HS-5 (cell line): ENCODE results near the gene MRPL18.
"Not testable (repeated sequence)": the region's sequence is repeated elsewhere in the genome, so short reads cannot be mapped to it uniquely, and the experiment has no call there.

Source experiments
- DNase-seq: peaks from one replicate; pipeline ENCODE4 v3.0.0-alpha.2; 2012; ENCODE audit warnings: low read depth

Gene MRPL18

GRCh38 chr6:159817951-159818739, 27.9 kb downstream of the MRPL18 start:
- DNase-seq, result no peak

GRCh38 chr6:159819098-159819497, 28.8 kb downstream of the MRPL18 start:
- DNase-seq, result no peak

GRCh38 chr6:159819932-159820640, 29.8 kb downstream of the MRPL18 start:
- DNase-seq, result no peak

GRCh38 chr6:159821122-159821521, 30.9 kb downstream of the MRPL18 start:
- no peak for DNase-seq

- DNase-seq, result no peak
Observed at GRCh38 chr6:159821726-159822125, 31.5 kb downstream of the MRPL18 start.

GRCh38 chr6:159823953-159824352, 33.7 kb downstream of the MRPL18 start:
- DNase-seq, result no peak

- DNase-seq, result not testable (repeated sequence)
Observed at GRCh38 chr6:159824690-159825089, 34.4 kb downstream of the MRPL18 start.

- DNase-seq, result no peak
Observed at GRCh38 chr6:159826004-159826403, 35.7 kb downstream of the MRPL18 start.

- DNase-seq, result no peak
Observed at GRCh38 chr6:159826968-159827647, 36.8 kb downstream of the MRPL18 start.

- no peak for DNase-seq
Observed at GRCh38 chr6:159828074-159828473, 37.8 kb downstream of the MRPL18 start.

GRCh38 chr6:159829526-159829925, 39.3 kb downstream of the MRPL18 start:
- no peak for DNase-seq

- DNase-seq, result no peak
Observed at GRCh38 chr6:159830501-159831372, 40.5 kb downstream of the MRPL18 start.

- no peak for DNase-seq
Observed at GRCh38 chr6:159831373-159831679, 41.1 kb downstream of the MRPL18 start.

GRCh38 chr6:159832946-159833345, 42.7 kb downstream of the MRPL18 start:
- no peak for DNase-seq

- DNase-seq, result peak; percentile 40
Observed at GRCh38 chr6:159833556-159833955, 43.3 kb downstream of the MRPL18 start.

- DNase-seq, result no peak
Observed at GRCh38 chr6:159833997-159834603, 43.8 kb downstream of the MRPL18 start.

GRCh38 chr6:159836718-159837490, 46.6 kb downstream of the MRPL18 start:
- DNase-seq, result no peak

GRCh38 chr6:159837511-159837910, 47.2 kb downstream of the MRPL18 start:
- no peak for DNase-seq

GRCh38 chr6:159838020-159838744, 47.9 kb downstream of the MRPL18 start:
- no peak for DNase-seq

- DNase-seq, result no peak
Observed at GRCh38 chr6:159842035-159842434, 51.8 kb downstream of the MRPL18 start.
